HepG2 (cell line): Measurements from ENCODE around the gene GALR2. TPM values are rescaled to one million over a fixed set of nuclear protein-coding genes. Genes with fewer than 3 reads are reported as not detected.

Source experiments
- AGO1 ChIP-seq: fragments of 200-400 bp; formaldehyde crosslinking; IDR thresholded peaks from 2 replicates; pipeline ENCODE4 v1.6.1; 2017; ENCODE audit warnings: mild to moderate bottlenecking, low read depth, low read length, moderate library complexity; ENCODE audit not compliant: poor library complexity, severe bottlenecking
- ATF7-NPFF ChIP-seq: sonication (generic); formaldehyde crosslinking; IDR thresholded peaks from 2 replicates; pipeline ENCODE4 v1.8.1; 2023; ENCODE audit warnings: mild to moderate bottlenecking, low read depth, missing genetic modification reagents, moderate library complexity
- FOXC1 ChIP-seq: sonication (generic); formaldehyde crosslinking; IDR thresholded peaks from 2 replicates; pipeline ENCODE4 v1.8.0; 2022; ENCODE audit warnings: mild to moderate bottlenecking, missing genetic modification reagents, borderline replicate concordance
- FOXK1 ChIP-seq: sonication (generic); formaldehyde crosslinking; IDR thresholded peaks from 2 replicates; pipeline ENCODE4 v1.4.0; 2020; ENCODE audit warnings: low read depth, missing genetic modification reagents, borderline replicate concordance
- KDM6A ChIP-seq: IDR thresholded peaks from 2 replicates; pipeline ENCODE4 v1.6.1; 2016; ENCODE audit warnings: low read depth
- MED1 ChIP-seq: sonication (generic); formaldehyde crosslinking; IDR thresholded peaks from 2 replicates; pipeline ENCODE4 v1.4.0; 2020; ENCODE audit warnings: missing genetic modification reagents
- NFKB2 ChIP-seq: sonication (generic); formaldehyde crosslinking; IDR thresholded peaks from 2 replicates; pipeline ENCODE4 v1.4.0; 2020; ENCODE audit warnings: missing genetic modification reagents, borderline replicate concordance
- PHF20 ChIP-seq: sonication (generic); formaldehyde crosslinking; IDR thresholded peaks from 2 replicates; pipeline ENCODE4 v1.5.0; 2020; ENCODE audit warnings: mild to moderate bottlenecking, missing genetic modification reagents
- ZBTB38 ChIP-seq: sonication (generic); formaldehyde crosslinking; IDR thresholded peaks from 2 replicates; pipeline ENCODE4 v1.5.1; 2020; ENCODE audit warnings: mild to moderate bottlenecking, missing genetic modification reagents
- ZNF224 ChIP-seq: sonication (generic); formaldehyde crosslinking; IDR thresholded peaks from 2 replicates; pipeline ENCODE4 v1.5.0; 2020; ENCODE audit warnings: mild to moderate bottlenecking, missing genetic modification reagents
- ZNF766 ChIP-seq: sonication (generic); formaldehyde crosslinking; IDR thresholded peaks from 2 replicates; pipeline ENCODE4 v1.5.0; 2020; ENCODE audit warnings: missing genetic modification reagents, borderline replicate concordance
- polyA plus RNA-seq, 8 experiments: library from polyadenylated mRNA; depleted of rRNA in 3 of 8; stranded (reverse) in 7 of 8; unstranded in 1 of 8; fragments of >200 nt; fragmentation: Illumina TruSeq in 4 of 8; extraction: Trizol in 4 of 8; gene quantifications; 2 replicates each; pipeline versions ENCODE4 v1.2.1 to v1.2.3, GENCODE V29; 2011 to 2016; ENCODE audit warnings: low read depth in 4 of 8, missing spikeins in 1 of 8, mixed read lengths in 1 of 8; ENCODE audit not compliant: insufficient read depth in 1 of 8
- total RNA-seq, 5 experiments: library from RNA; depleted of rRNA; stranded (reverse); fragments of >200 nt; fragmentation: Illumina TruSeq; extraction: Trizol; gene quantifications; 2 replicates each; pipeline ENCODE4 v1.2.3, GENCODE V29; 2016; ENCODE audit warnings: low read depth in 1 of 5
- TF ChIP-seq, protein P1 (sequence below): sonication (generic); formaldehyde crosslinking; IDR thresholded peaks from 2 replicates; pipeline ENCODE4 v1.4.0; 2020; ENCODE audit warnings: mild to moderate bottlenecking, missing genetic modification reagents
- TF ChIP-seq, protein P2 (sequence below): sonication (generic); formaldehyde crosslinking; IDR thresholded peaks from 2 replicates; pipeline ENCODE4 v1.8.0; 2022; ENCODE audit warnings: missing genetic modification reagents, mild to moderate bottlenecking, inconsistent platforms, borderline replicate concordance
- TF ChIP-seq, protein P3 (sequence below): sonication (generic); formaldehyde crosslinking; IDR thresholded peaks from 2 replicates; pipeline ENCODE4 v1.5.0; 2020; ENCODE audit warnings: missing genetic modification reagents
- TF ChIP-seq, protein P4 (sequence below): sonication (generic); formaldehyde crosslinking; IDR thresholded peaks from 2 replicates; pipeline ENCODE4 v1.4.0; 2020; ENCODE audit warnings: mild to moderate bottlenecking, missing genetic modification reagents, borderline replicate concordance
- TF ChIP-seq, protein P5 (sequence below): sonication (generic); formaldehyde crosslinking; IDR thresholded peaks from 2 replicates; pipeline ENCODE4 v1.5.1; 2020; ENCODE audit warnings: mild to moderate bottlenecking, missing genetic modification reagents, moderate library complexity

Gene GALR2
- total and polyA plus RNA-seq, 2 of the 13 experiments (the other 11 are each of a cell fraction or from before 2014, with no cell fraction given), result 0.48 to 0.58 TPM

DNA sequence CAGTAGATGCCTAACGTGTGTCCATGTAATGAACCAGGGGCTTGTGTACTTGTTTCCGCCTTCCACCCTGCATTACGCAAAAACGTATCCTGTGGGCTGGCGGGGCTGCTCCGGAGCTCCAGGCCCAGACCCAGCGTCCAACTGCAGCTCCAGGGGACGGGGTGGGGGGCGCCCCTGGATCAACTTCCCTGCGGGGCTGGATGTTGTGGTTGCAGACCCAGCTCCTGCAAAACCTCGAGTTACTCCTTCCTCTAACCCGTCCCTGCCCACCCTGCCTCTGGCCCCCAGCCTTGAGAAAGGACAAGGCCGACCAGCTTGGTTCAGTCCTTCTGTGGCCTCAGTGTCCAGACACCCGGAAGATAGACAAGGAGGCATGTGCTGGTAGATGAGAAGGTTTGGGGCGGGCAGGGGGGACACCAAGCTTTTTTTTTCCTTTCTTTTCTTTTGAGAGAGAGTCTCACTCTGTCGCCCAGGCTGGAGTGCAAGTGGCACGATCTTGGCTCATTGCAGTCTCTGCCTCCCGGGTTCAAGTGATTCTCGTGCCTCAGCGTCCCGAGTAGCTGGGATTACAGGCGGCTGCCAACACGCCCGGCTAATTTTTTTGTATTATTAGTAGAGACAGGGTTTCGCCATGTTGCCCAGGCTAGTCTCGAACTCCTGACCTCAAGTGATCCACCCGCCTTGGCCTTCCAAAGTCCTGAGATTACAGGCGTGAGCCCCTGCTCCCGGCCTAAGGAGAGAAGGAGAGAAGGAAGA, 29.7 kb downstream of the GALR2 start (continued):
- TF ChIP-seq, protein P1, sequence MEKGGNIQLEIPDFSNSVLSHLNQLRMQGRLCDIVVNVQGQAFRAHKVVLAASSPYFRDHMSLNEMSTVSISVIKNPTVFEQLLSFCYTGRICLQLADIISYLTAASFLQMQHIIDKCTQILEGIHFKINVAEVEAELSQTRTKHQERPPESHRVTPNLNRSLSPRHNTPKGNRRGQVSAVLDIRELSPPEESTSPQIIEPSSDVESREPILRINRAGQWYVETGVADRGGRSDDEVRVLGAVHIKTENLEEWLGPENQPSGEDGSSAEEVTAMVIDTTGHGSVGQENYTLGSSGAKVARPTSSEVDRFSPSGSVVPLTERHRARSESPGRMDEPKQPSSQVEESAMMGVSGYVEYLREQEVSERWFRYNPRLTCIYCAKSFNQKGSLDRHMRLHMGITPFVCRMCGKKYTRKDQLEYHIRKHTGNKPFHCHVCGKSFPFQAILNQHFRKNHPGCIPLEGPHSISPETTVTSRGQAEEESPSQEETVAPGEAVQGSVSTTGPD (CRISPR knock-in tag), result 0 out of 2 replicates have a peak, but pooled peaks have one; percentile 59
- TF ChIP-seq AGO1 (peak; percentile 75), KDM6A (no peak), ZBTB38 (CRISPR knock-in tag) (peak; percentile 99), ATF7-NPFF (CRISPR knock-in tag) (peak; percentile 11; the same call in 1 of the 2 replicates), FOXC1 (CRISPR knock-in tag) (peak; percentile 40; the same call in 1 of the 2 replicates), MED1 (CRISPR knock-in tag) (peak; percentile 8; the same call in 1 of the 2 replicates), ZNF766 (0 out of 2 replicates have a peak, but pooled peaks have one; percentile 59), FOXK1 (CRISPR knock-in tag) (no peak), NFKB2 (CRISPR knock-in tag) (peak; percentile 13; the same call in 1 of the 2 replicates), PHF20 (no peak; the same call in 1 of the 2 replicates), ZNF224 (CRISPR knock-in tag) (peak; percentile 77; the same call in 1 of the 2 replicates)
- TF ChIP-seq, protein P2, sequence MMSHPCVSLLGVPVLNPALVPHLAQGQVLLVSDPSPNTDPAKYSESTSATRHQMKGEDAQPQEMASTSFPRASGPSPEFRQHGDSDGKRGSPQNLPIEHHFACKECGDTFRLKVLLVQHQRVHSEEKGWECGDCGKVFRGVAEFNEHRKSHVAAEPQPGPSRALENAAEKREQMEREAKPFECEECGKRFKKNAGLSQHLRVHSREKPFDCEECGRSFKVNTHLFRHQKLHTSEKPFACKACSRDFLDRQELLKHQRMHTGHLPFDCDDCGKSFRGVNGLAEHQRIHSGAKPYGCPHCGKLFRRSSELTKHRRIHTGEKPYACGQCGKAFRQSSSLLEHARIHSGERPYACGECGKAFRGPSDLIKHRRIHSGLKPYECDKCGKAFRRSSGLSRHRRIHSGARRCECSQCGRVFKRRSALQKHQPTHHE (CRISPR knock-in tag), result peak; percentile 37; the same call in 1 of the 2 replicates
- TF ChIP-seq, protein P3, sequence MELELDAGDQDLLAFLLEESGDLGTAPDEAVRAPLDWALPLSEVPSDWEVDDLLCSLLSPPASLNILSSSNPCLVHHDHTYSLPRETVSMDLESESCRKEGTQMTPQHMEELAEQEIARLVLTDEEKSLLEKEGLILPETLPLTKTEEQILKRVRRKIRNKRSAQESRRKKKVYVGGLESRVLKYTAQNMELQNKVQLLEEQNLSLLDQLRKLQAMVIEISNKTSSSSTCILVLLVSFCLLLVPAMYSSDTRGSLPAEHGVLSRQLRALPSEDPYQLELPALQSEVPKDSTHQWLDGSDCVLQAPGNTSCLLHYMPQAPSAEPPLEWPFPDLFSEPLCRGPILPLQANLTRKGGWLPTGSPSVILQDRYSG, result no peak
- TF ChIP-seq, protein P4, sequence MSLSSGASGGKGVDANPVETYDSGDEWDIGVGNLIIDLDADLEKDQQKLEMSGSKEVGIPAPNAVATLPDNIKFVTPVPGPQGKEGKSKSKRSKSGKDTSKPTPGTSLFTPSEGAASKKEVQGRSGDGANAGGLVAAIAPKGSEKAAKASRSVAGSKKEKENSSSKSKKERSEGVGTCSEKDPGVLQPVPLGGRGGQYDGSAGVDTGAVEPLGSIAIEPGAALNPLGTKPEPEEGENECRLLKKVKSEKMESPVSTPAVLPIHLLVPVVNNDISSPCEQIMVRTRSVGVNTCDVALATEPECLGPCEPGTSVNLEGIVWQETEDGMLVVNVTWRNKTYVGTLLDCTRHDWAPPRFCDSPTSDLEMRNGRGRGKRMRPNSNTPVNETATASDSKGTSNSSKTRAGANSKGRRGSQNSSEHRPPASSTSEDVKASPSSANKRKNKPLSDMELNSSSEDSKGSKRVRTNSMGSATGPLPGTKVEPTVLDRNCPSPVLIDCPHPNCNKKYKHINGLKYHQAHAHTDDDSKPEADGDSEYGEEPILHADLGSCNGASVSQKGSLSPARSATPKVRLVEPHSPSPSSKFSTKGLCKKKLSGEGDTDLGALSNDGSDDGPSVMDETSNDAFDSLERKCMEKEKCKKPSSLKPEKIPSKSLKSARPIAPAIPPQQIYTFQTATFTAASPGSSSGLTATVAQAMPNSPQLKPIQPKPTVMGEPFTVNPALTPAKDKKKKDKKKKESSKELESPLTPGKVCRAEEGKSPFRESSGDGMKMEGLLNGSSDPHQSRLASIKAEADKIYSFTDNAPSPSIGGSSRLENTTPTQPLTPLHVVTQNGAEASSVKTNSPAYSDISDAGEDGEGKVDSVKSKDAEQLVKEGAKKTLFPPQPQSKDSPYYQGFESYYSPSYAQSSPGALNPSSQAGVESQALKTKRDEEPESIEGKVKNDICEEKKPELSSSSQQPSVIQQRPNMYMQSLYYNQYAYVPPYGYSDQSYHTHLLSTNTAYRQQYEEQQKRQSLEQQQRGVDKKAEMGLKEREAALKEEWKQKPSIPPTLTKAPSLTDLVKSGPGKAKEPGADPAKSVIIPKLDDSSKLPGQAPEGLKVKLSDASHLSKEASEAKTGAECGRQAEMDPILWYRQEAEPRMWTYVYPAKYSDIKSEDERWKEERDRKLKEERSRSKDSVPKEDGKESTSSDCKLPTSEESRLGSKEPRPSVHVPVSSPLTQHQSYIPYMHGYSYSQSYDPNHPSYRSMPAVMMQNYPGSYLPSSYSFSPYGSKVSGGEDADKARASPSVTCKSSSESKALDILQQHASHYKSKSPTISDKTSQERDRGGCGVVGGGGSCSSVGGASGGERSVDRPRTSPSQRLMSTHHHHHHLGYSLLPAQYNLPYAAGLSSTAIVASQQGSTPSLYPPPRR (CRISPR knock-in tag), result 0 out of 2 replicates have a peak, but pooled peaks have one; percentile 7
- TF ChIP-seq, protein P5, sequence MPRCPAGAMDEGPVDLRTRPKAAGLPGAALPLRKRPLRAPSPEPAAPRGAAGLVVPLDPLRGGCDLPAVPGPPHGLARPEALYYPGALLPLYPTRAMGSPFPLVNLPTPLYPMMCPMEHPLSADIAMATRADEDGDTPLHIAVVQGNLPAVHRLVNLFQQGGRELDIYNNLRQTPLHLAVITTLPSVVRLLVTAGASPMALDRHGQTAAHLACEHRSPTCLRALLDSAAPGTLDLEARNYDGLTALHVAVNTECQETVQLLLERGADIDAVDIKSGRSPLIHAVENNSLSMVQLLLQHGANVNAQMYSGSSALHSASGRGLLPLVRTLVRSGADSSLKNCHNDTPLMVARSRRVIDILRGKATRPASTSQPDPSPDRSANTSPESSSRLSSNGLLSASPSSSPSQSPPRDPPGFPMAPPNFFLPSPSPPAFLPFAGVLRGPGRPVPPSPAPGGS (CRISPR knock-in tag), result peak; percentile 72
